GDM1 (cell line): ENCODE measurements around the gene TSPY1.
"Not testable (repeated sequence)": the region's sequence is repeated elsewhere in the genome, so short reads cannot be mapped to it uniquely, and the experiment has no call there.

Experiments used
- DNase-seq: peaks from one replicate; lab custom pipeline; 2025; lab: John Stamatoyannopoulos, UW

The TSPY1 gene, protein sequence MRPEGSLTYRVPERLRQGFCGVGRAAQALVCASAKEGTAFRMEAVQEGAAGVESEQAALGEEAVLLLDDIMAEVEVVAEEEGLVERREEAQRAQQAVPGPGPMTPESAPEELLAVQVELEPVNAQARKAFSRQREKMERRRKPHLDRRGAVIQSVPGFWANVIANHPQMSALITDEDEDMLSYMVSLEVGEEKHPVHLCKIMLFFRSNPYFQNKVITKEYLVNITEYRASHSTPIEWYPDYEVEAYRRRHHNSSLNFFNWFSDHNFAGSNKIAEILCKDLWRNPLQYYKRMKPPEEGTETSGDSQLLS

GRCh38 chrY:9466655-9467054 is at the start of gene TSPY1:
TSS of gene TSPY1 (plus strand) at chrY:9466955. CDS start at chrY:9467001, 46 bp downstream.
- not testable (repeated sequence) for DNase-seq

DNA sequence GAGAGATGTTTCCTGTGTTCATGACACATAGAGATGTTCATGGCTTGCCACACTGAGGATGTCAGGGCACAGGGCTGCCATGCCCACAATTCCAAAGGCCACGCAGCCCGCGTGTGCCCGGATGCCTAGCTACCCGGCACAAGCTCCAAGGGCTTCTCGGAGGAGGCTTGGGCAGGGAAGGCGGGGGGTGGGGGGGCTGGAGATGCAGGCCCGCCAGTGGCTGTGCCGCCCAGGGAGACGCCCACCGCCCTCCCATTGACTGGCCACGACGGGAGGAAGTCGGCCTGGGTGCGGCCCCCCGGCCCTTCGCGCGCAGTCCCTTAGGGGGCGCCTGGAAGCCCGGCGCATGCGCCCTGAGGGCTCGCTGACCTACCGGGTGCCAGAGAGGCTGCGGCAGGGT is 20.2 kb downstream of the TSPY1 start, which contains the start of gene TSPY9:
Gene TSPY9, plus strand, starts transcription at position 301 of the 400 bp plus-strand sequence. Its CDS starts 46 bp downstream, at position 347.
- not testable (repeated sequence) for DNase-seq

- DNase-seq = not testable (repeated sequence)
Observed at GRCh38 chrY:9504396-9504795, 37.6 kb downstream of the TSPY1 start.

DNA sequence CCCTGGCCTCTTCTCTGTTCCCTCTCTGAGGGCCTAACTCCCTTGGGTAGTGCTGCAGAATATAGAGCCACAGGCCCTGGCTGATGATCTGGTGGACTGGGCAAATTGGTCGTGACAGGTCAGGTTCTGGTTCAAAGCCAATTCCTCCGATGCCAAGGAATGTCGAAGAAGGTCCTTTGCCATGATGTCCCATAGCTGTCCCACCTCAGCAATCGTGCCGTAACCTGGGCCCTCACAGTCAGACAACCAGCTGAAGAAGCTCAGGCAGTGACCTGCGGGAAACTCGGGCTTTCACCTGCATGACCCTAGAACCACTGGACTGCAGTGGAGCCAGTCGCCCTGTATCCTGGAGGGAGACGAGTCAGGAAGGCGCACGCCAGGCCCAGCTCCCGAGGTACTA is 49.5 kb downstream of the TSPY1 start:
- DNase-seq = not testable (repeated sequence)
